ENCODE measurements around the gene ANKRD52. TPM values are rescaled to one million over a fixed set of nuclear protein-coding genes. Genes with fewer than 3 reads are reported as not detected.

Gene ANKRD52
- total and polyA plus RNA-seq, 5 donors from 2014 or later = 5.0 to 40.1 (median 6.9) TPM

GRCh38 chr12:56213878-56214277 lies 44.3 kb downstream of the ANKRD52 start:
- Histone ChIP-seq H3K36me3 (ENCODE audit: control insufficient read depth, insufficient read depth, low read length) (peaks cover 52% of the 10 kb centered on the region), H3K4me3 (ENCODE audit: low read depth, low read length) (no peak overlapping the region), H3K9me3 (ENCODE audit: control insufficient read depth in 2 of 2, low read length in 2 of 2) (no peaks in the 10 kb centered on the region), H3K4me1 (ENCODE audit: control insufficient read depth, insufficient read depth, low read length, poor library complexity, severe bottlenecking) (no peaks in the 10 kb centered on the region), H3K27ac (ENCODE audit: insufficient read depth, low read length, poor library complexity, severe bottlenecking) (no peak overlapping the region), H3K27me3 (ENCODE audit: control insufficient read depth, insufficient read depth, low read length) (no peaks in the 10 kb centered on the region)
- Mint-ChIP-seq H3K27ac (peak overlapping the region in 1 of 3 donors; percentile 83), H3K36me3 (peaks cover 38% of the 10 kb centered on the region), H3K4me1 (peaks cover 5 to 20% (median 10%) of the 10 kb centered on the region in 4 donors), H3K9me3 (no peaks in the 10 kb centered on the region), H3K4me3 (peak overlapping the region in 1 of 4 donors; percentile 48), H3K27me3 (no peaks in the 10 kb centered on the region)
- no peak for DNase-seq
- no peak for ATAC-seq (ENCODE audit: low read depth in 2 of 2)

- Histone ChIP-seq H3K4me3 (ENCODE audit: low read depth, low read length) (no peak overlapping the region), H3K9me3 (ENCODE audit: control insufficient read depth in 2 of 2, low read length in 2 of 2) (no peaks in the 10 kb centered on the region), H3K27me3 (ENCODE audit: control insufficient read depth, insufficient read depth, low read length) (no peaks in the 10 kb centered on the region), H3K36me3 (ENCODE audit: control insufficient read depth, insufficient read depth, low read length) (peaks cover 62% of the 10 kb centered on the region), H3K27ac (ENCODE audit: insufficient read depth, low read length, poor library complexity, severe bottlenecking) (no peak overlapping the region), H3K4me1 (ENCODE audit: control insufficient read depth, insufficient read depth, low read length, poor library complexity, severe bottlenecking) (no peaks in the 10 kb centered on the region)
- Mint-ChIP-seq H3K4me3 (no peak overlapping the region), H3K27ac (no peak overlapping the region), H3K4me1 (peaks cover 5 to 13% (median 9%) of the 10 kb centered on the region in 4 donors), H3K36me3 (peaks cover 45% of the 10 kb centered on the region), H3K27me3 (no peaks in the 10 kb centered on the region), H3K9me3 (no peaks in the 10 kb centered on the region)
- ATAC-seq (ENCODE audit: low read depth in 2 of 2) (no peak), DNase-seq (no peak)
Measured at GRCh38 chr12:56212361-56212760, 45.8 kb downstream of the ANKRD52 start.

DNA sequence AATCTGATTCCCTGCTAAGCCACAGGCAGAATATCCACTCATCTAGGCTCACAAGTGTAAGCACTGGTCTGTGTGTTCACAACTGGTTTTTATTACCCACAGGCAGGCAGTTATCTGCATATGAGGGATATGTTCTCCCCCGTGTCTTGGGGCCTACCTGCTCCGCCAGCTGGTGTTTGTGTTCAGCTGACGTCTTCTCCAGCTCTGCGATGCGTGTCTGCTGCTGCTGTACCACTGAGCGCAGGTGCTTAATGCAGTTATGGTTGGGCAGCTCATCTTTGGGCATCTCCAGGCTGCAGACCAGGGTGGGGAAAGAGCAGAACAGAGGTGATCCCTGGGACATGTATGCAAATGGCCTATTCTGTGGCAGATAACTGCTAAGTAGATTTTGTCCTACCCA lies 50.2 kb downstream of the ANKRD52 start:
- Histone ChIP-seq H3K4me1 (ENCODE audit: control insufficient read depth, insufficient read depth, low read length, poor library complexity, severe bottlenecking) (no peaks in the 10 kb centered on the region), H3K36me3 (ENCODE audit: control insufficient read depth, insufficient read depth, low read length) (peaks cover 50% of the 10 kb centered on the region), H3K9me3 (ENCODE audit: control insufficient read depth in 2 of 2, low read length in 2 of 2) (no peaks in the 10 kb centered on the region), H3K27ac (ENCODE audit: insufficient read depth, low read length, poor library complexity, severe bottlenecking) (no peak overlapping the region), H3K27me3 (ENCODE audit: control insufficient read depth, insufficient read depth, low read length) (no peaks in the 10 kb centered on the region), H3K4me3 (ENCODE audit: low read depth, low read length) (no peak overlapping the region)
- H3K9me3 Mint-ChIP-seq = no peaks in the 10 kb centered on the region
- H3K36me3 Mint-ChIP-seq = peaks cover 39% of the 10 kb centered on the region
- no peak for ATAC-seq (ENCODE audit: low read depth in 2 of 2)
- H3K4me3 Mint-ChIP-seq = no peak overlapping the region
- DNase-seq = no peak
- peaks cover 0 to 2% (median 0%) of the 10 kb centered on the region in 4 donors for H3K4me1 Mint-ChIP-seq
- H3K27ac Mint-ChIP-seq = no peak overlapping the region
- no peaks in the 10 kb centered on the region for H3K27me3 Mint-ChIP-seq

DNA sequence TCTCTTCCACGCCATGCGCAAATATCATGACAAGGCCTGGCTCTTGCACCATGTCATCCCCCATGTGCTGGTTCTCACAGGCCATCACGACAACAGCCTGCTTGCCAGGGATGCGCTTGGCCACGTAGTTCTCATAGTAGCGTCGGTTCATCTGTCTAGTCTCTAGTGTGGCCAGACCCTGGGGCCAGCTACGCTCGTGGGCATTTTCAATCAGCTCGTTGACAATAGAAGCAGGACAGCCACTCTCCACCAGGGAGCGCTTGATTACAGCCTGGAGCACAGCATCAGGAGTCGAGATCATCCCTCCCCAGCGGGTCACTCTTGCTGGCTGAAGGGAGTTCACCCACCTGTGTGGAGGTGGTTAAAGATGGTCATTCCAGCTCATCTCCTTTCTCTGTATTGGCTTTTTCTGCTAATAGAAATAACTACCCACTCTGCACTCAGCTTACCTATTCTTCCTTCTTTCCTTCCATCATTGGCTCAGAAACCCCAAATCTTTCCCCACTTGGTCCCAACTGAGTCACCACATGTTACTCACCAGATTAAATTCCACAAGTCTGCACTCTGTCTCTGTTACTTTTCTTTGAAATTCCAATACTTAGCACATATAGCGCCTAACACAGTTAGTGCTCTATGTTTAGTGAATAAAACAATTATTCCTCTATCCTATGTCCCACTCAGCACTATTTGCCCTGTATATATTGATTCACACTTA lies 51.6 kb downstream of the ANKRD52 start:
- Histone ChIP-seq H3K27me3 (ENCODE audit: control insufficient read depth, insufficient read depth, low read length) (no peaks in the 10 kb centered on the region), H3K36me3 (ENCODE audit: control insufficient read depth, insufficient read depth, low read length) (peaks cover 38% of the 10 kb centered on the region), H3K9me3 (ENCODE audit: control insufficient read depth in 2 of 2, low read length in 2 of 2) (no peaks in the 10 kb centered on the region), H3K27ac (ENCODE audit: insufficient read depth, low read length, poor library complexity, severe bottlenecking) (no peak overlapping the region), H3K4me3 (ENCODE audit: low read depth, low read length) (no peak overlapping the region), H3K4me1 (ENCODE audit: control insufficient read depth, insufficient read depth, low read length, poor library complexity, severe bottlenecking) (no peaks in the 10 kb centered on the region)
- H3K9me3 Mint-ChIP-seq = no peaks in the 10 kb centered on the region
- ATAC-seq (ENCODE audit: low read depth in 2 of 2) = peak in 1 of 2 donors; percentile 29
- peaks cover 33% of the 10 kb centered on the region for H3K36me3 Mint-ChIP-seq
- DNase-seq = peak; percentile 23 to 53 (median 27)
- peaks cover 0 to 2% (median 0%) of the 10 kb centered on the region in 4 donors for H3K4me1 Mint-ChIP-seq
- H3K27me3 Mint-ChIP-seq = no peaks in the 10 kb centered on the region
- H3K27ac Mint-ChIP-seq = peak overlapping the region in 2 of 3 donors; percentile 18 to 78
- no peak overlapping the region for H3K4me3 Mint-ChIP-seq

DNA sequence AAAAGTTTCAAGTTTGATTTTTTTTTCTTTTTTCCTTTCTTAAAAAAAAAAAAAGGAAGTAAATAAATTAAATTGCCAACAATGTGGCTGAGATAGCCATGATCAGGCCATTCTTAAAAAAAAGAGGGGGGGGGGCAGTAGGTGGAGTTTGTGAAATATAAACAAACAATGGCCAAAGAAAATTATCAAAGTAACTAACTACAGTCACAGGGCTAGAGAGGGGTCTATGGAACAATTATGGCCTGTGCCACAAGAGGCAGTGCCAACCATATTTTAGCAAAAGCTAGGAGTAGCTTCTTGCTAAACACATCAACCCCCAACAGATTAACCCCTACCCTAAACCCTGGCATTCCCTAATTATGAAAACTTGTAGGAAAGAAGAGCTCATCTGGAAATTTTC lies 52.7 kb downstream of the ANKRD52 start:
- Mint-ChIP-seq H3K4me3 (no peak overlapping the region), H3K27ac (no peak overlapping the region), H3K36me3 (peaks cover 26% of the 10 kb centered on the region), H3K9me3 (no peaks in the 10 kb centered on the region), H3K27me3 (no peaks in the 10 kb centered on the region), H3K4me1 (peaks cover 0 to 2% (median 0%) of the 10 kb centered on the region in 4 donors)
- ATAC-seq (ENCODE audit: low read depth in 2 of 2) = peak in 1 of 2 donors; percentile 31
- Histone ChIP-seq H3K36me3 (ENCODE audit: control insufficient read depth, insufficient read depth, low read length) (peaks cover 35% of the 10 kb centered on the region), H3K27me3 (ENCODE audit: control insufficient read depth, insufficient read depth, low read length) (no peaks in the 10 kb centered on the region), H3K27ac (ENCODE audit: insufficient read depth, low read length, poor library complexity, severe bottlenecking) (no peak overlapping the region), H3K9me3 (ENCODE audit: control insufficient read depth in 2 of 2, low read length in 2 of 2) (no peaks in the 10 kb centered on the region), H3K4me1 (ENCODE audit: control insufficient read depth, insufficient read depth, low read length, poor library complexity, severe bottlenecking) (no peaks in the 10 kb centered on the region), H3K4me3 (ENCODE audit: low read depth, low read length) (no peak overlapping the region)
- DNase-seq = no peak

DNA sequence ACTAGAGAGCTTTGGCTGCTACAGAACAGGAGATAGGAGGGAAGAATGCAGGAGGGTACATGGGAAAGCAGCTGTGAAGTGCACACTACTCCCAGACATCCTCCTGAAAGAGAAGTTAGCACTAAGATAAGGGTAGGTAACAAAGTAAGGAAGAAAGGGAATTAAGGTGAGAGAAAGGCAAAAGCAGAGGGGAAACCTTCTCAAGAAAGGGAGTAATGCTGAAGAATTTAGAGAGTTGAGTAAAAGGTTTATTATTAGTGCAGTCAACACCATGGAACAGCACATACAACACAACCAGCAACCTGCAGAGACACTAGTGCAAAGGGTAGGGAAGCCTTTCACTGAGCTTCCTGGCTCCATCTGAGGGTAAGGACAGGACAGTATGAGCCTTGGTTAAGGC lies 53.9 kb downstream of the ANKRD52 start:
- Mint-ChIP-seq H3K9me3 (no peaks in the 10 kb centered on the region), H3K27me3 (no peaks in the 10 kb centered on the region), H3K27ac (peak overlapping the region; percentile 15 to 77 (median 49)), H3K4me1 (peaks cover 0 to 2% (median 0%) of the 10 kb centered on the region in 4 donors), H3K36me3 (peaks cover 18% of the 10 kb centered on the region), H3K4me3 (no peak overlapping the region)
- DNase-seq (no peak), ATAC-seq (ENCODE audit: low read depth in 2 of 2) (no peak)
- Histone ChIP-seq H3K4me3 (ENCODE audit: low read depth, low read length) (no peak overlapping the region), H3K9me3 (ENCODE audit: control insufficient read depth in 2 of 2, low read length in 2 of 2) (no peaks in the 10 kb centered on the region), H3K27me3 (ENCODE audit: control insufficient read depth, insufficient read depth, low read length) (no peaks in the 10 kb centered on the region), H3K4me1 (ENCODE audit: control insufficient read depth, insufficient read depth, low read length, poor library complexity, severe bottlenecking) (no peaks in the 10 kb centered on the region), H3K27ac (ENCODE audit: insufficient read depth, low read length, poor library complexity, severe bottlenecking) (no peak overlapping the region), H3K36me3 (ENCODE audit: control insufficient read depth, insufficient read depth, low read length) (peaks cover 28% of the 10 kb centered on the region)

DNA sequence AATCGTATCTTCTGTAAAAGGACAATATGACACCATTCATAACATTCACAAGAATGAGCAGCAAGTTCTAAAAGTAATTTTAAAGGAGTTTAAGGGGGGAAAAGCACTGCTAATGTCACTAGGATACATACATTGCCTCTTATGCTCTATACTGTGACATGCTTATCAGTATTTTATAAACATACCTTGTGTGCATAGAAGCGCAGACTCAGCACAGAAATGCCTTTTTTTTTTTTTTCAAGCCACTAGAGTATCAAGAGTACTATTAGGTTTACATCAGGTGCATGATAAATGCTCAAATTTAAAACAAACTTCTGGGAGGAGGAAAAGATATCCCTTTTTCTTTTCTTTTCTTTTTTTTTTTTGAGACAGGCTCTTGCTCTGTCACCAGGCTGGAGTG lies 55.3 kb downstream of the ANKRD52 start:
- ATAC-seq (ENCODE audit: low read depth in 2 of 2) = no peak
- H3K27ac Mint-ChIP-seq = peak overlapping the region in 2 of 3 donors; percentile 74 to 86

GRCh38 chr12:56202366-56202765 lies 55.8 kb downstream of the ANKRD52 start:
- H3K27me3 ChIP-seq (ENCODE audit: control insufficient read depth, insufficient read depth, low read length) = no peaks in the 10 kb centered on the region
- no peaks in the 10 kb centered on the region for H3K27me3 Mint-ChIP-seq
- no peak for DNase-seq
- H3K27ac ChIP-seq (ENCODE audit: insufficient read depth, low read length, poor library complexity, severe bottlenecking) = no peak overlapping the region
- peak overlapping the region in 2 of 3 donors; percentile 21 to 86 for H3K27ac Mint-ChIP-seq
- H3K4me1 ChIP-seq (ENCODE audit: control insufficient read depth, insufficient read depth, low read length, poor library complexity, severe bottlenecking) = no peaks in the 10 kb centered on the region
- ATAC-seq (ENCODE audit: low read depth in 2 of 2) = no peak
- H3K36me3 Mint-ChIP-seq = peaks cover 11% of the 10 kb centered on the region
- peaks cover 18% of the 10 kb centered on the region for H3K36me3 ChIP-seq (ENCODE audit: control insufficient read depth, insufficient read depth, low read length)
- H3K4me1 Mint-ChIP-seq = peaks cover 0 to 2% (median 0%) of the 10 kb centered on the region in 4 donors
- H3K4me3 ChIP-seq (ENCODE audit: low read depth, low read length) = no peak overlapping the region
- H3K9me3 ChIP-seq (ENCODE audit: control insufficient read depth in 2 of 2, low read length in 2 of 2) = no peaks in the 10 kb centered on the region
- no peak overlapping the region for H3K4me3 Mint-ChIP-seq
- H3K9me3 Mint-ChIP-seq = no peaks in the 10 kb centered on the region

More for the DNA sequence above, 55.3 kb downstream of the ANKRD52 start:
- peaks cover 0 to 2% (median 0%) of the 10 kb centered on the region in 4 donors for H3K4me1 Mint-ChIP-seq
- no peaks in the 10 kb centered on the region for H3K27me3 Mint-ChIP-seq
- no peaks in the 10 kb centered on the region for H3K9me3 Mint-ChIP-seq
- no peak for DNase-seq
- no peaks in the 10 kb centered on the region for H3K4me1 ChIP-seq (ENCODE audit: control insufficient read depth, insufficient read depth, low read length, poor library complexity, severe bottlenecking)
- no peaks in the 10 kb centered on the region for H3K27me3 ChIP-seq (ENCODE audit: control insufficient read depth, insufficient read depth, low read length)
- peaks cover 15% of the 10 kb centered on the region for H3K36me3 Mint-ChIP-seq
- H3K4me3 Mint-ChIP-seq = no peak overlapping the region
- H3K4me3 ChIP-seq (ENCODE audit: low read depth, low read length) = no peak overlapping the region
- H3K36me3 ChIP-seq (ENCODE audit: control insufficient read depth, insufficient read depth, low read length) = peaks cover 23% of the 10 kb centered on the region
- H3K9me3 ChIP-seq (ENCODE audit: control insufficient read depth in 2 of 2, low read length in 2 of 2) = no peaks in the 10 kb centered on the region
- H3K27ac ChIP-seq (ENCODE audit: insufficient read depth, low read length, poor library complexity, severe bottlenecking) = no peak overlapping the region

All from CD4-positive, CD25-positive, alpha-beta regulatory T cell (primary cell).